Fibroblast of upper back skin (primary cell): ENCODE measurements around the gene GPC6.

Experiments
- DNase-seq: peaks from one replicate; pipeline ENCODE4 v3.0.0-alpha.2; 2013

The GPC6 gene

GRCh38 chr13:93708308-93709075 lies 481.9 kb downstream of the GPC6 start:
- no peak for DNase-seq

GRCh38 chr13:93709506-93710244 lies 483.1 kb downstream of the GPC6 start:
- DNase-seq, result peak; percentile 53

GRCh38 chr13:93714171-93714570 lies 487.6 kb downstream of the GPC6 start:
- DNase-seq, result peak; percentile 24

- no peak for DNase-seq
Measured at GRCh38 chr13:93715866-93716265, 489.3 kb downstream of the GPC6 start.

- peak; percentile 26 for DNase-seq
Measured at GRCh38 chr13:93716623-93717022, 490.0 kb downstream of the GPC6 start.

GRCh38 chr13:93721483-93721882 lies 494.9 kb downstream of the GPC6 start:
- DNase-seq, result no peak

- DNase-seq, result peak; percentile 53
Measured at GRCh38 chr13:93723316-93723715, 496.7 kb downstream of the GPC6 start.

GRCh38 chr13:93724187-93724586 lies 497.6 kb downstream of the GPC6 start:
- no peak for DNase-seq

- peak; percentile 62 for DNase-seq
Measured at GRCh38 chr13:93726173-93726957, 499.8 kb downstream of the GPC6 start.

GRCh38 chr13:93727211-93728141 lies 500.9 kb downstream of the GPC6 start:
- peak; percentile 93 for DNase-seq

- no peak for DNase-seq
Measured at GRCh38 chr13:93729383-93729782, 502.8 kb downstream of the GPC6 start.

- peak; percentile 31 for DNase-seq
Measured at GRCh38 chr13:93730780-93731179, 504.2 kb downstream of the GPC6 start.

GRCh38 chr13:93732186-93732585 lies 505.6 kb downstream of the GPC6 start:
- DNase-seq, result no peak

- peak; percentile 72 for DNase-seq
Measured at GRCh38 chr13:93736081-93736480, 509.5 kb downstream of the GPC6 start.

GRCh38 chr13:93736909-93737308 lies 510.3 kb downstream of the GPC6 start:
- DNase-seq, result no peak

GRCh38 chr13:93740334-93740733 lies 513.7 kb downstream of the GPC6 start:
- DNase-seq, result no peak

- DNase-seq, result no peak
Measured at GRCh38 chr13:93744033-93744432, 517.4 kb downstream of the GPC6 start.

GRCh38 chr13:93744886-93745285 lies 518.3 kb downstream of the GPC6 start:
- DNase-seq, result no peak

GRCh38 chr13:93745884-93746283 lies 519.3 kb downstream of the GPC6 start:
- no peak for DNase-seq

GRCh38 chr13:93746589-93746988 lies 520.0 kb downstream of the GPC6 start:
- DNase-seq, result no peak

GRCh38 chr13:93750676-93751075 lies 524.1 kb downstream of the GPC6 start:
- no peak for DNase-seq

- no peak for DNase-seq
Measured at GRCh38 chr13:93751117-93751516, 524.5 kb downstream of the GPC6 start.
